K562 (cell line): ENCODE data around the gene PARPBP. TPM values are rescaled to one million over a fixed set of nuclear protein-coding genes. Genes with fewer than 3 reads are reported as not detected.

Experiments used
- SMARCA5 ChIP-seq: fragments of 450-650 bp; IDR thresholded peaks from 2 replicates; pipeline ENCODE4 v1.6.1; 2016
- TEAD4 ChIP-seq, 2 experiments: sonication (generic) in 1 of 2; formaldehyde crosslinking in 1 of 2; IDR thresholded peaks; 2 replicates each; pipeline versions ENCODE4 v1.6.1 to v1.8.0; 2012 to 2022; ENCODE audit warnings: borderline replicate concordance in 1 of 2, inconsistent platforms in 1 of 2, low read length in 1 of 2, mild to moderate bottlenecking in 1 of 2, missing genetic modification reagents in 1 of 2
- U2AF2 ChIP-seq: fragments of 200-400 bp; formaldehyde crosslinking; optimal IDR thresholded peaks from 2 replicates; pipeline ENCODE3; 2017; ENCODE audit warnings: low read depth, mild to moderate bottlenecking, low read length
- polyA plus RNA-seq, 8 experiments: library from polyadenylated mRNA; depleted of rRNA in 4 of 8; stranded (reverse) in 5 of 8; unstranded in 3 of 8; fragments of >200 nt; fragmentation: Nextera tagmentation in 2 of 8; fragmentation: Illumina TruSeq in 1 of 8; extraction: Ambion mirVana in 2 of 8; extraction: Trizol in 1 of 8; gene quantifications; 2 replicates each; pipeline versions ENCODE4 v1.2.1 to v1.2.3, GENCODE V29; 2011 to 2014; ENCODE audit warnings: inconsistent platforms in 1 of 8, missing spikeins in 1 of 8
- total RNA-seq, 7 experiments: library from RNA; depleted of rRNA in 6 of 7; stranded (reverse); fragments of >200 nt in 6 of 7; fragmentation: Illumina TruSeq in 2 of 7; extraction: Trizol in 2 of 7; gene quantifications; 2 replicates each; pipeline versions ENCODE4 v1.2.1 to v1.2.3, GENCODE V29; 2011 to 2021; ENCODE audit warnings: low replicate concordance in 1 of 7
- TF ChIP-seq, protein P1 (sequence below), 2 experiments: fragments of 450-650 bp in 1 of 2; sonication (generic) in 1 of 2; formaldehyde crosslinking in 1 of 2; IDR thresholded peaks; 2 replicates each; pipeline versions ENCODE4 v1.7.1 to v1.9.0; 2016 to 2022; ENCODE audit warnings: inconsistent platforms in 1 of 2, mild to moderate bottlenecking in 1 of 2, missing genetic modification reagents in 1 of 2
- TF ChIP-seq, protein P2 (sequence below): fragments of 250-450 bp; sonication (Bioruptor Pico); IDR thresholded peaks from 2 replicates; pipeline ENCODE4 v1.9.0; 2021; ENCODE audit warnings: mild to moderate bottlenecking
- TF ChIP-seq, protein P3 (sequence below), 2 experiments: fragments of 450-650 bp in 1 of 2; sonication (generic) in 1 of 2; formaldehyde crosslinking in 1 of 2; IDR thresholded peaks in 1 of 2; conservative IDR thresholded peaks in 1 of 2; 2 replicates each; pipeline versions ENCODE4 v1.6.1 to v1.8.1; 2016 to 2023; ENCODE audit warnings: mild to moderate bottlenecking in 2 of 2, moderate library complexity in 2 of 2, inconsistent platforms in 1 of 2, missing genetic modification reagents in 1 of 2
- TF ChIP-seq, protein P4 (sequence below): sonication (generic); formaldehyde crosslinking; IDR thresholded peaks from 2 replicates; pipeline ENCODE4 v1.8.1; 2023; ENCODE audit warnings: missing genetic modification reagents, mild to moderate bottlenecking, borderline replicate concordance

Gene PARPBP
- total and polyA plus RNA-seq, 9 of the 15 experiments (the other 6 are each of a cell fraction or from before 2014, with no cell fraction given), result 26.1 to 62.5 (median 49.0) TPM

DNA sequence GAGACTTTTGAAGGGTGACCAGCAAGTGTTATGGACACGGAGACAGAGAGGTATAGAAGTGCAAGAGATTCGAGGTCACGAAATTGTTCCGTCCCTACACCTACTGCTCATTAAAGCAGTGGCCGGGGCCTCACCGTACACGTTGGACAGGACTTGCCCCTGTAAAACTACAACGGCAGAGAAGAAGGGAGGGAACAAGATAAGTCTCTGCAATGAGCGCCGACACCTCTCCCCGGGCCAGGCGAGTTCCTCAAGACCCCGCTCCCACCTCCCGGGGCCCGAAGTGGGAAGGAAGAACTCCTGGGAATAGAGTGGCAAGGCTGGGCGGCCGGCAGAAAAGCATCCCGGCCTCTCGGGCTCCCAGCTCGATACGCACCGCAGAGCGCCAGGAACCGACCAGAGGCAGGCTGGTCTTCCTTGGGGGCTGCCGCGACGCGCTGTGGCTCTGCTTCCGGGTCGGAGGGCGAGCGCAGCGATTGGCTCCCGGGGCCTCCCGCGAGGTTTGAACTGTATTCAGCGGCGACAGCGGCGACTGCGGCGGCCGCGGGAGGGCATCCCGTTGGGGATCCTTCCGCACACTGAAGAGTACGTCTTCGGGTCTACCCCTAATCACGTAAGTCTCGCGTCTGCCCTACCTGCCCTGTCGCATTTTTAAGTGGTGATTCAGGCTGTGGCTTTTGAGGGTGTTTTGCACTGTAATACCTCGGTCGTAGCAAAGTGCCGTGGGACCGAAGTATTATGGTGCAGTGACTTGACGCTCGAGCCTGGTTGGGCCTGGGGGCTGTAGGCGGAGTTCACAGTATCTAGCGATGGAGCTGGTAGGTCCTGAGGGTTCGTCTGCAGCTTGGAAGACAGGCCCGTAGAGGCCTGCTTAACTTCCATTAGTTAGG, at the start of gene PARPBP, which contains the start of gene NUP37 (continued):
- TF ChIP-seq, protein P1, sequence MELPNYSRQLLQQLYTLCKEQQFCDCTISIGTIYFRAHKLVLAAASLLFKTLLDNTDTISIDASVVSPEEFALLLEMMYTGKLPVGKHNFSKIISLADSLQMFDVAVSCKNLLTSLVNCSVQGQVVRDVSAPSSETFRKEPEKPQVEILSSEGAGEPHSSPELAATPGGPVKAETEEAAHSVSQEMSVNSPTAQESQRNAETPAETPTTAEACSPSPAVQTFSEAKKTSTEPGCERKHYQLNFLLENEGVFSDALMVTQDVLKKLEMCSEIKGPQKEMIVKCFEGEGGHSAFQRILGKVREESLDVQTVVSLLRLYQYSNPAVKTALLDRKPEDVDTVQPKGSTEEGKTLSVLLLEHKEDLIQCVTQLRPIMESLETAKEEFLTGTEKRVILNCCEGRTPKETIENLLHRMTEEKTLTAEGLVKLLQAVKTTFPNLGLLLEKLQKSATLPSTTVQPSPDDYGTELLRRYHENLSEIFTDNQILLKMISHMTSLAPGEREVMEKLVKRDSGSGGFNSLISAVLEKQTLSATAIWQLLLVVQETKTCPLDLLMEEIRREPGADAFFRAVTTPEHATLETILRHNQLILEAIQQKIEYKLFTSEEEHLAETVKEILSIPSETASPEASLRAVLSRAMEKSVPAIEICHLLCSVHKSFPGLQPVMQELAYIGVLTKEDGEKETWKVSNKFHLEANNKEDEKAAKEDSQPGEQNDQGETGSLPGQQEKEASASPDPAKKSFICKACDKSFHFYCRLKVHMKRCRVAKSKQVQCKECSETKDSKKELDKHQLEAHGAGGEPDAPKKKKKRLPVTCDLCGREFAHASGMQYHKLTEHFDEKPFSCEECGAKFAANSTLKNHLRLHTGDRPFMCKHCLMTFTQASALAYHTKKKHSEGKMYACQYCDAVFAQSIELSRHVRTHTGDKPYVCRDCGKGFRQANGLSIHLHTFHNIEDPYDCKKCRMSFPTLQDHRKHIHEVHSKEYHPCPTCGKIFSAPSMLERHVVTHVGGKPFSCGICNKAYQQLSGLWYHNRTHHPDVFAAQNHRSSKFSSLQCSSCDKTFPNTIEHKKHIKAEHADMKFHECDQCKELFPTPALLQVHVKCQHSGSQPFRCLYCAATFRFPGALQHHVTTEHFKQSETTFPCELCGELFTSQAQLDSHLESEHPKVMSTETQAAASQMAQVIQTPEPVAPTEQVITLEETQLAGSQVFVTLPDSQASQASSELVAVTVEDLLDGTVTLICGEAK (IDR thresholded peaks at IDR 0.05), result peak; percentile 93
- TF ChIP-seq, protein P1 (CRISPR knock-in tag; IDR thresholded peaks at IDR 0.05), result 0 out of 2 replicates have a peak, but pooled peaks have one; percentile 23
- no peak for TF ChIP-seq U2AF2
- TF ChIP-seq, protein P2, sequence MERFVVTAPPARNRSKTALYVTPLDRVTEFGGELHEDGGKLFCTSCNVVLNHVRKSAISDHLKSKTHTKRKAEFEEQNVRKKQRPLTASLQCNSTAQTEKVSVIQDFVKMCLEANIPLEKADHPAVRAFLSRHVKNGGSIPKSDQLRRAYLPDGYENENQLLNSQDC (CRISPR knock-in tag), result peak; percentile 89; the same call in 1 of the 2 replicates
- peak; percentile 56; the same call in 1 of the 2 replicates for TF ChIP-seq SMARCA5
- TF ChIP-seq, protein P3, sequence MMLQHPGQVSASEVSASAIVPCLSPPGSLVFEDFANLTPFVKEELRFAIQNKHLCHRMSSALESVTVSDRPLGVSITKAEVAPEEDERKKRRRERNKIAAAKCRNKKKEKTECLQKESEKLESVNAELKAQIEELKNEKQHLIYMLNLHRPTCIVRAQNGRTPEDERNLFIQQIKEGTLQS (IDR thresholded peaks at IDR 0.05), result peak; percentile 46; the same call in 1 of the 2 replicates
- TF ChIP-seq, protein P3 (CRISPR knock-in tag; conservative IDR thresholded peaks at IDR 0.05), result peak; percentile 70; the same call in 1 of the 2 replicates
- no peak for TF ChIP-seq TEAD4 (IDR thresholded peaks at IDR 0.05; ENCODE audit: low read length)
- TF ChIP-seq TEAD4 (CRISPR knock-in tag; IDR thresholded peaks at IDR 0.05; ENCODE audit: borderline replicate concordance), result no peak
- TF ChIP-seq, protein P4, sequence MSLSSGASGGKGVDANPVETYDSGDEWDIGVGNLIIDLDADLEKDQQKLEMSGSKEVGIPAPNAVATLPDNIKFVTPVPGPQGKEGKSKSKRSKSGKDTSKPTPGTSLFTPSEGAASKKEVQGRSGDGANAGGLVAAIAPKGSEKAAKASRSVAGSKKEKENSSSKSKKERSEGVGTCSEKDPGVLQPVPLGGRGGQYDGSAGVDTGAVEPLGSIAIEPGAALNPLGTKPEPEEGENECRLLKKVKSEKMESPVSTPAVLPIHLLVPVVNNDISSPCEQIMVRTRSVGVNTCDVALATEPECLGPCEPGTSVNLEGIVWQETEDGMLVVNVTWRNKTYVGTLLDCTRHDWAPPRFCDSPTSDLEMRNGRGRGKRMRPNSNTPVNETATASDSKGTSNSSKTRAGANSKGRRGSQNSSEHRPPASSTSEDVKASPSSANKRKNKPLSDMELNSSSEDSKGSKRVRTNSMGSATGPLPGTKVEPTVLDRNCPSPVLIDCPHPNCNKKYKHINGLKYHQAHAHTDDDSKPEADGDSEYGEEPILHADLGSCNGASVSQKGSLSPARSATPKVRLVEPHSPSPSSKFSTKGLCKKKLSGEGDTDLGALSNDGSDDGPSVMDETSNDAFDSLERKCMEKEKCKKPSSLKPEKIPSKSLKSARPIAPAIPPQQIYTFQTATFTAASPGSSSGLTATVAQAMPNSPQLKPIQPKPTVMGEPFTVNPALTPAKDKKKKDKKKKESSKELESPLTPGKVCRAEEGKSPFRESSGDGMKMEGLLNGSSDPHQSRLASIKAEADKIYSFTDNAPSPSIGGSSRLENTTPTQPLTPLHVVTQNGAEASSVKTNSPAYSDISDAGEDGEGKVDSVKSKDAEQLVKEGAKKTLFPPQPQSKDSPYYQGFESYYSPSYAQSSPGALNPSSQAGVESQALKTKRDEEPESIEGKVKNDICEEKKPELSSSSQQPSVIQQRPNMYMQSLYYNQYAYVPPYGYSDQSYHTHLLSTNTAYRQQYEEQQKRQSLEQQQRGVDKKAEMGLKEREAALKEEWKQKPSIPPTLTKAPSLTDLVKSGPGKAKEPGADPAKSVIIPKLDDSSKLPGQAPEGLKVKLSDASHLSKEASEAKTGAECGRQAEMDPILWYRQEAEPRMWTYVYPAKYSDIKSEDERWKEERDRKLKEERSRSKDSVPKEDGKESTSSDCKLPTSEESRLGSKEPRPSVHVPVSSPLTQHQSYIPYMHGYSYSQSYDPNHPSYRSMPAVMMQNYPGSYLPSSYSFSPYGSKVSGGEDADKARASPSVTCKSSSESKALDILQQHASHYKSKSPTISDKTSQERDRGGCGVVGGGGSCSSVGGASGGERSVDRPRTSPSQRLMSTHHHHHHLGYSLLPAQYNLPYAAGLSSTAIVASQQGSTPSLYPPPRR (CRISPR knock-in tag), result no peak
